Measurements from ENCODE around the gene KDM4B. TPM values are rescaled to one million over a fixed set of nuclear protein-coding genes. Genes with fewer than 3 reads are reported as not detected.

Gene KDM4B
- total and polyA plus RNA-seq, 2 of the 8 experiments (the other 6 are each of a cell fraction or from before 2014, with no cell fraction given) = 12.0 to 31.9 TPM

GRCh38 chr19:5005096-5005495, 36.2 kb downstream of the KDM4B start:
- peaks cover 0 to 46% of the 10 kb centered on the region in 2 experiments; a peak in 2 of 4 replicates for H3K79me2 ChIP-seq (ENCODE audit: control insufficient read depth in 1 of 2, insufficient read depth in 2 of 2, low read length in 2 of 2)
- no peak overlapping the region for H2BK5ac ChIP-seq (ENCODE audit: low read depth, low read length)
- H3K9ac ChIP-seq (replicated peaks in 1 of 4; ENCODE audit: extremely low read depth in 1 of 4, low read depth in 3 of 4, low read length in 3 of 4) = no peak overlapping the region
- no peak for FAIRE-seq
- H2BK12ac ChIP-seq (ENCODE audit: low read depth, low read length) = no peak overlapping the region
- no peaks in the 10 kb centered on the region for H3K27me3 ChIP-seq (replicated peaks in 1 of 4; ENCODE audit: control insufficient read depth in 3 of 4, extremely low read depth in 1 of 4, insufficient read depth in 3 of 4, low read length in 3 of 4)
- ChIA-PET CTCF (ENCODE audit: partially characterized antibody) (interaction anchor here (0.8 to 5.3 kb wide), 7 partner anchors 9 to 328 kb away, joined by 3 to 175 read pairs (median 4); no protein-coding TSS in a partner anchor), POLR2A (ENCODE audit: partially characterized antibody) (interaction anchor here (0.6 to 0.8 kb wide), 2 partner anchors 31 to 36 kb away, joined by 3 read pairs; partner anchors contain the start of gene KDM4B)
- H2AFZ ChIP-seq (ENCODE audit: low read length) = no peak overlapping the region
- H3K14ac ChIP-seq (ENCODE audit: insufficient read length) = no peak overlapping the region
- H3K9me3 ChIP-seq (ENCODE audit: insufficient read depth in 2 of 2, low read depth in 1 of 2, low read length in 1 of 2) = no peaks in the 10 kb centered on the region
- peaks cover 2% of the 10 kb centered on the region; the same call in 1 of the 2 replicates for H3K23me2 ChIP-seq (ENCODE audit: low read depth, low read length)
- DNase-seq (ENCODE audit: low read depth in 1 of 2, low spot score in 2 of 2) = no peak
- no peak overlapping the region for H2BK120ac ChIP-seq (replicated peaks; ENCODE audit: low read depth, low read length)
- no peaks in the 10 kb centered on the region for H3K36me3 ChIP-seq (ENCODE audit: control insufficient read depth in 2 of 4, insufficient read depth in 4 of 4, low read length in 3 of 4)
- no peak overlapping the region for H3K4me2 ChIP-seq (ENCODE audit: insufficient read depth in 1 of 2, low read depth in 2 of 2, low read length in 2 of 2)
- no peak overlapping the region for H3K56ac ChIP-seq (replicated peaks; ENCODE audit: insufficient read length, low read depth, low read length)
- H3K27ac ChIP-seq (ENCODE audit: low read depth, low read length) = no peak overlapping the region
- peaks cover 15% of the 10 kb centered on the region for H3K79me1 ChIP-seq (ENCODE audit: low read depth, low read length)
- no peak overlapping the region for H3K4ac ChIP-seq (replicated peaks; ENCODE audit: insufficient read length, low read depth, low read length)
- H3K18ac ChIP-seq (ENCODE audit: extremely low read depth, low read length) = no peak overlapping the region
- 91% methylated on average over 5 of the region's 5 CpGs; no CpG with 5 or more reads in 1 of the 2 experiments for WGBS, 2 experiments (ENCODE audit: extremely low coverage in 1 of 2, insufficient coverage in 1 of 2, insufficient read length in 1 of 2, insufficient replicate concordance in 2 of 2, low coverage in 1 of 2, low lambda C conversion rate in 2 of 2, missing lambda C conversion rate in 1 of 2)
- H3K4me3 ChIP-seq (ENCODE audit: extremely low read depth in 1 of 4, insufficient read depth in 2 of 4, low read depth in 3 of 4, low read length in 4 of 4) = no peak overlapping the region
- no peak overlapping the region for H2BK15ac ChIP-seq (ENCODE audit: low read length)
- H2AK5ac ChIP-seq (ENCODE audit: low read depth, low read length) = no peak overlapping the region
- H4K5ac ChIP-seq (ENCODE audit: insufficient read length, low read depth, low read length) = no peak overlapping the region
- H4K91ac ChIP-seq (replicated peaks; ENCODE audit: insufficient read length, low read length) = no peak overlapping the region
- no peak overlapping the region for H3K23ac ChIP-seq (ENCODE audit: insufficient read length)
- peaks cover 9 to 14% of the 10 kb centered on the region in 2 experiments for H4K20me1 ChIP-seq (replicated peaks in 1 of 2; ENCODE audit: control insufficient read depth in 1 of 2, insufficient read depth in 2 of 2, low read length in 2 of 2)
- no peaks in the 10 kb centered on the region; a peak in 1 of 7 replicates for H3K4me1 ChIP-seq (replicated peaks in 1 of 4; ENCODE audit: control insufficient read depth in 3 of 4, insufficient read depth in 4 of 4, low read length in 3 of 4)
- H4K8ac ChIP-seq (ENCODE audit: extremely low read depth, insufficient read depth, low read length) = no peak overlapping the region; the same call in 1 of the 2 replicates
- no peak overlapping the region for H2BK20ac ChIP-seq (ENCODE audit: low read length)
- TF ChIP-seq, protein P1, sequence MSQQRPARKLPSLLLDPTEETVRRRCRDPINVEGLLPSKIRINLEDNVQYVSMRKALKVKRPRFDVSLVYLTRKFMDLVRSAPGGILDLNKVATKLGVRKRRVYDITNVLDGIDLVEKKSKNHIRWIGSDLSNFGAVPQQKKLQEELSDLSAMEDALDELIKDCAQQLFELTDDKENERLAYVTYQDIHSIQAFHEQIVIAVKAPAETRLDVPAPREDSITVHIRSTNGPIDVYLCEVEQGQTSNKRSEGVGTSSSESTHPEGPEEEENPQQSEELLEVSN (IDR thresholded peaks at IDR 0.05) = no peak
- TF ChIP-seq SRF (IDR thresholded peaks at IDR 0.05; ENCODE audit: low read depth, low read length) (no peak), POU5F1 (IDR thresholded peaks at IDR 0.05; ENCODE audit: low read depth, low read length) (no peak), BRCA1 (IDR thresholded peaks at IDR 0.05; ENCODE audit: low read depth, low read length) (no peak), YY1 (IDR thresholded peaks at IDR 0.05; ENCODE audit: low read depth, low read length) (no peak), TAF1 (IDR thresholded peaks at IDR 0.05; ENCODE audit: low read depth, low read length) (no peak), SIRT6 (IDR thresholded peaks at IDR 0.05; ENCODE audit: low read length) (no peak), RFX5 (IDR thresholded peaks at IDR 0.05; ENCODE audit: borderline replicate concordance, low read depth, low read length) (no peak), ATF3 (IDR thresholded peaks at IDR 0.05; ENCODE audit: insufficient read depth, low read depth, low read length) (no peak), MAFK (IDR thresholded peaks at IDR 0.05; ENCODE audit: low read depth, low read length) (no peak), FOSL1 (IDR thresholded peaks at IDR 0.05; ENCODE audit: insufficient read depth, low read depth, low read length) (no peak), JUN (IDR thresholded peaks at IDR 0.05; ENCODE audit: low read depth, low read length) (no peak), TAF7 (optimal IDR thresholded peaks at IDR 0.05; ENCODE audit: borderline replicate concordance, low read depth, low read length) (no peak), CBX8 (IDR thresholded peaks at IDR 0.05; ENCODE audit: borderline replicate concordance, low read depth, low read length) (no peak)
